H1 (cell line): ENCODE measurements around the gene FGF12. TPM values are rescaled to one million over a fixed set of nuclear protein-coding genes. Genes with fewer than 3 reads are reported as not detected.

Experiments
- CTCF ChIA-PET: fragments of 300-600 bp; sonication (Branson Sonifier 250); formaldehyde crosslinking; loops from one replicate; lab custom pipeline; 2021; ENCODE audit not compliant: partially characterized antibody; lab: Charles Lee
- POLR2A ChIA-PET: fragments of 300-600 bp; sonication (Branson Sonifier 250); formaldehyde crosslinking; loops from one replicate; lab custom pipeline; 2021; ENCODE audit warnings: inconsistent platforms; ENCODE audit not compliant: partially characterized antibody; lab: Charles Lee
- DNase-seq, 2 experiments: peaks; one replicate each; pipeline versions ENCODE4 v3.0.0 to v3.0.0-alpha.2; 2010 to 2022; ENCODE audit warnings: low spot score in 2 of 2, low read depth in 1 of 2, mixed read lengths in 1 of 2
- FAIRE-seq: peaks from 2 replicates; lab custom pipeline; 2011; peaks lifted over from hg19 to GRCh38; lab: Jason Lieb, UNC
- H2AFZ ChIP-seq: 2 replicates; pipeline ENCODE4 v1.8.1; 2012; ENCODE audit warnings: low read length, inconsistent platforms
- H2AK5ac ChIP-seq: 2 replicates; pipeline ENCODE4 v1.6.1; 2013; ENCODE audit warnings: low read depth, low read length
- H2BK120ac ChIP-seq: replicated peaks from 2 replicates; pipeline ENCODE3; 2013; ENCODE audit warnings: low read depth, low read length, inconsistent platforms
- H2BK12ac ChIP-seq: 2 replicates; pipeline ENCODE4 v1.6.1; 2013; ENCODE audit warnings: low read depth, low read length
- H2BK15ac ChIP-seq: 2 replicates; pipeline ENCODE4 v1.6.1; 2013; ENCODE audit warnings: low read length
- H2BK20ac ChIP-seq: 2 replicates; pipeline ENCODE4 v1.6.1; 2013; ENCODE audit warnings: low read length
- H2BK5ac ChIP-seq: 2 replicates; pipeline ENCODE4 v1.6.1; 2013; ENCODE audit warnings: low read depth, low read length
- H3K14ac ChIP-seq: 2 replicates; pipeline ENCODE4 v1.6.1; 2013; ENCODE audit warnings: inconsistent platforms; ENCODE audit not compliant: insufficient read length
- H3K18ac ChIP-seq: 2 replicates; pipeline ENCODE4 v1.6.1; 2013; ENCODE audit warnings: low read length; ENCODE audit errors: extremely low read depth
- H3K23ac ChIP-seq: 2 replicates; pipeline ENCODE4 v1.6.1; 2013; ENCODE audit warnings: inconsistent platforms; ENCODE audit not compliant: insufficient read length
- H3K23me2 ChIP-seq: 2 replicates; pipeline ENCODE4 v1.6.1; 2013; ENCODE audit warnings: low read depth, low read length
- H3K27ac ChIP-seq: 2 replicates; pipeline ENCODE4 v1.6.1; 2011; ENCODE audit warnings: low read depth, low read length, inconsistent platforms
- H3K27me3 ChIP-seq, 4 experiments: replicated peaks in 1 of 4; 1 replicate in 1 of 4; 2 replicates in 3 of 4; pipeline versions ENCODE4 v1.6.1 to v1.8.1; 2011 to 2013; ENCODE audit warnings: low read length in 3 of 4, mild to moderate bottlenecking in 3 of 4, inconsistent platforms in 2 of 4, mixed read lengths in 2 of 4, moderate library complexity in 1 of 4; ENCODE audit not compliant: control insufficient read depth in 3 of 4, insufficient read depth in 3 of 4; ENCODE audit errors: extremely low read depth in 1 of 4
- H3K36me3 ChIP-seq, 4 experiments: 2 replicates each; pipeline versions ENCODE4 v1.6.1 to v1.8.1; 2011 to 2013; ENCODE audit warnings: mild to moderate bottlenecking in 4 of 4, low read length in 3 of 4, moderate library complexity in 2 of 4, control low read depth in 1 of 4, inconsistent platforms in 1 of 4; ENCODE audit not compliant: insufficient read depth in 4 of 4, control insufficient read depth in 2 of 4
- H3K4ac ChIP-seq: replicated peaks from 2 replicates; pipeline ENCODE3; 2013; ENCODE audit warnings: low read length, low read depth, mixed read lengths, inconsistent platforms; ENCODE audit not compliant: insufficient read length
- H3K4me1 ChIP-seq, 4 experiments: replicated peaks in 1 of 4; 1 replicate in 1 of 4; 2 replicates in 3 of 4; pipeline versions ENCODE4 v1.6.1 to v1.8.1; 2011 to 2013; ENCODE audit warnings: low read length in 3 of 4, inconsistent platforms in 2 of 4, mixed read lengths in 1 of 4; ENCODE audit not compliant: insufficient read depth in 4 of 4, control insufficient read depth in 3 of 4
- H3K4me2 ChIP-seq, 2 experiments: 2 replicates each; pipeline versions ENCODE4 v1.6.1 to v1.8.1; 2011 to 2013; ENCODE audit warnings: low read depth in 2 of 2, low read length in 2 of 2, control low read depth in 1 of 2, inconsistent platforms in 1 of 2, mild to moderate bottlenecking in 1 of 2; ENCODE audit not compliant: insufficient read depth in 1 of 2
- H3K4me3 ChIP-seq, 4 experiments: fragments of 200-600, 300-600 bp in 1 of 4; sonication (generic), shearing (Covaris generic), sonication (Bioruptor Twin) in 1 of 4; 2 replicates each; pipeline versions ENCODE4 v1.5.1 to v1.8.1; 2011 to 2016; ENCODE audit warnings: low read length in 4 of 4, low read depth in 3 of 4, control low read depth in 2 of 4, inconsistent platforms in 2 of 4, mild to moderate bottlenecking in 2 of 4, mixed read lengths in 1 of 4, moderate library complexity in 1 of 4; ENCODE audit not compliant: insufficient read depth in 2 of 4; ENCODE audit errors: extremely low read depth in 1 of 4
- H3K56ac ChIP-seq: replicated peaks from 2 replicates; pipeline ENCODE3; 2013; ENCODE audit warnings: low read depth, mild to moderate bottlenecking, mixed read lengths, low read length, inconsistent platforms; ENCODE audit not compliant: insufficient read length
- H3K79me1 ChIP-seq: 2 replicates; pipeline ENCODE4 v1.6.1; 2013; ENCODE audit warnings: low read depth, low read length, control low read depth
- H3K79me2 ChIP-seq, 2 experiments: 2 replicates each; pipeline versions ENCODE4 v1.6.1 to v1.8.1; 2012 to 2013; ENCODE audit warnings: low read length in 2 of 2, mild to moderate bottlenecking in 2 of 2, inconsistent platforms in 1 of 2; ENCODE audit not compliant: insufficient read depth in 2 of 2, control insufficient read depth in 1 of 2
- H3K9ac ChIP-seq, 4 experiments: replicated peaks in 1 of 4; 1 replicate in 1 of 4; 2 replicates in 3 of 4; pipeline versions ENCODE4 v1.6.1 to v1.8.1; 2011 to 2013; ENCODE audit warnings: low read depth in 3 of 4, low read length in 3 of 4, control low read depth in 2 of 4, mild to moderate bottlenecking in 2 of 4, moderate library complexity in 2 of 4, inconsistent platforms in 1 of 4; ENCODE audit errors: extremely low read depth in 1 of 4
- H3K9me3 ChIP-seq, 2 experiments: 2 replicates each; pipeline versions ENCODE4 v1.6.1 to v1.8.1; 2012 to 2013; ENCODE audit warnings: mild to moderate bottlenecking in 2 of 2, moderate library complexity in 2 of 2, control low read depth in 1 of 2, inconsistent platforms in 1 of 2, low read depth in 1 of 2, low read length in 1 of 2, mixed read lengths in 1 of 2; ENCODE audit not compliant: insufficient read depth in 2 of 2
- H4K20me1 ChIP-seq, 2 experiments: replicated peaks in 1 of 2; 2 replicates each; pipeline versions ENCODE3 to v1.8.1; 2011 to 2013; ENCODE audit warnings: inconsistent platforms in 2 of 2, low read length in 2 of 2, mild to moderate bottlenecking in 1 of 2; ENCODE audit not compliant: insufficient read depth in 2 of 2, control insufficient read depth in 1 of 2
- H4K5ac ChIP-seq: 2 replicates; pipeline ENCODE4 v1.6.1; 2013; ENCODE audit warnings: low read length, low read depth, mixed read lengths, inconsistent platforms; ENCODE audit not compliant: insufficient read length
- H4K8ac ChIP-seq: 2 replicates; pipeline ENCODE4 v1.8.0; 2013; ENCODE audit warnings: mild to moderate bottlenecking, moderate library complexity, low read length, inconsistent platforms; ENCODE audit not compliant: insufficient read depth; ENCODE audit errors: extremely low read depth
- H4K91ac ChIP-seq: replicated peaks from 2 replicates; pipeline ENCODE3; 2013; ENCODE audit warnings: low read length, mixed read lengths, inconsistent platforms; ENCODE audit not compliant: insufficient read length
- ATF2 ChIP-seq: IDR thresholded peaks from 2 replicates; pipeline ENCODE4 v1.6.1; 2012; ENCODE audit warnings: low read length, inconsistent platforms
- BCL11A ChIP-seq, 2 experiments: IDR thresholded peaks; one replicate each; pipeline ENCODE4 v1.6.1; 2011; ENCODE audit warnings: low read depth in 2 of 2, low read length in 2 of 2, mild to moderate bottlenecking in 2 of 2
- CHD1 ChIP-seq: IDR thresholded peaks from 2 replicates; pipeline ENCODE4 v1.6.1; 2012; ENCODE audit warnings: low read depth, low read length, improper control_type of control experiment
- CTBP2 ChIP-seq: IDR thresholded peaks from 2 replicates; pipeline ENCODE4 v1.7.0; 2011; ENCODE audit warnings: borderline replicate concordance, mild to moderate bottlenecking, moderate library complexity, mixed read lengths, low read length; ENCODE audit not compliant: insufficient read depth, insufficient read length
- FOSL1 ChIP-seq: IDR thresholded peaks from 2 replicates; pipeline ENCODE4 v1.6.1; 2011; ENCODE audit warnings: mild to moderate bottlenecking, low read depth, low read length, moderate library complexity; ENCODE audit not compliant: insufficient read depth
- GTF2F1 ChIP-seq: IDR thresholded peaks from 2 replicates; pipeline ENCODE4 v1.6.1; 2012; ENCODE audit warnings: low read depth, low read length, improper control_type of control experiment, borderline replicate concordance
- NANOG ChIP-seq: IDR thresholded peaks from 2 replicates; pipeline ENCODE4 v1.6.1; 2011; ENCODE audit warnings: low read length, low read depth, mild to moderate bottlenecking, inconsistent platforms; ENCODE audit not compliant: insufficient read depth, poor library complexity, severe bottlenecking
- POLR2A ChIP-seq, 2 experiments: IDR thresholded peaks; 1 replicate in 1 of 2; 2 replicates in 1 of 2; pipeline ENCODE4 v1.6.1; 2011; ENCODE audit warnings: low read depth in 2 of 2, low read length in 2 of 2, mild to moderate bottlenecking in 2 of 2; ENCODE audit errors: control extremely low read depth in 1 of 2
- RNF2 ChIP-seq: fragments of 200-900, 300-1000 bp; sonication (generic); IDR thresholded peaks from 2 replicates; pipeline ENCODE4 v1.7.1; 2016; ENCODE audit warnings: borderline replicate concordance, low read depth, mild to moderate bottlenecking, antibody characterized with exemption, low read length; ENCODE audit not compliant: poor library complexity, severe bottlenecking; ENCODE audit errors: missing control alignments
- RXRA ChIP-seq: IDR thresholded peaks from 2 replicates; pipeline ENCODE4 v1.6.1; 2011; ENCODE audit warnings: low read depth, mild to moderate bottlenecking, low read length, moderate library complexity; ENCODE audit not compliant: insufficient read depth
- SAP30 ChIP-seq: fragments of 300-600 bp; sonication (generic); IDR thresholded peaks from 2 replicates; pipeline ENCODE4 v1.7.1; 2012; ENCODE audit warnings: low read length, moderate library complexity, mild to moderate bottlenecking, inconsistent platforms; ENCODE audit not compliant: insufficient read depth, insufficient replicate concordance
- SP4 ChIP-seq: IDR thresholded peaks from 2 replicates; pipeline ENCODE4 v1.6.1; 2012; ENCODE audit warnings: low read length, inconsistent platforms
- WGBS, 2 experiments: shearing (Covaris generic) in 1 of 2; methylation state at CpG; one replicate each; pipeline versions ENCODE4 v1.1.6 to v1.1.7; 2013 to 2015; ENCODE audit warnings: low lambda C conversion rate in 2 of 2, mixed read lengths in 2 of 2, inconsistent platforms in 1 of 2, low coverage in 1 of 2, missing lambda C conversion rate in 1 of 2; ENCODE audit not compliant: insufficient replicate concordance in 2 of 2, insufficient coverage in 1 of 2, insufficient read length in 1 of 2; ENCODE audit errors: extremely low coverage in 1 of 2, missing lambda C conversion rate in 1 of 2; 5-methylcytosine and 5-hydroxymethylcytosine counted together
- polyA plus RNA-seq, 7 experiments: library from polyadenylated mRNA; depleted of rRNA in 3 of 7; stranded (reverse) in 5 of 7; unstranded in 2 of 7; fragments of >200 nt in 5 of 7; fragments of 200-250 nt in 2 of 7; gene quantifications; 1 replicate in 5 of 7; 2 replicates in 1 of 7; 4 replicates in 1 of 7; pipeline versions ENCODE4 v1.2.1 to v1.2.3, GENCODE V29; 2011 to 2013; ENCODE audit warnings: missing spikeins in 2 of 7, mixed read lengths in 2 of 7
- total RNA-seq: library from RNA; stranded (reverse); fragmentation: NEBNext Ultra II Directional; extraction: Animal tissue kit (Norgen Biotek cat#: 25700); gene quantifications from 2 replicates; pipeline ENCODE4 v1.2.1, GENCODE V29; 2021

FGF12 gene
- total and polyA plus RNA-seq, 2 of the 8 experiments (the other 6 are each of a cell fraction or from before 2014, with no cell fraction given), result 4.1 to 16.6 TPM

- no peak overlapping the region for H3K9ac ChIP-seq
- H4K8ac ChIP-seq, result no peak overlapping the region
- H3K56ac ChIP-seq, result no peak overlapping the region
- no peak overlapping the region for H3K4ac ChIP-seq
- DNase-seq, result no peak
- no peaks in the 10 kb centered on the region for H3K79me1 ChIP-seq
- H4K91ac ChIP-seq, result no peak overlapping the region
- no peak overlapping the region for H2BK20ac ChIP-seq
- no peak overlapping the region for H2BK12ac ChIP-seq
- no peak overlapping the region for H2AK5ac ChIP-seq
- H3K79me2 ChIP-seq, result no peaks in the 10 kb centered on the region
- no peaks in the 10 kb centered on the region for H3K4me1 ChIP-seq
- no peak overlapping the region for H3K4me3 ChIP-seq
- no peaks in the 10 kb centered on the region for H3K27me3 ChIP-seq
- no peaks in the 10 kb centered on the region for H3K9me3 ChIP-seq
- FAIRE-seq, result no peak
- no peak overlapping the region for H3K14ac ChIP-seq
- POLR2A ChIA-PET, result no interaction called here
- H3K23me2 ChIP-seq, result no peaks in the 10 kb centered on the region
- H2AFZ ChIP-seq, result no peak overlapping the region
- no peak overlapping the region for H3K23ac ChIP-seq
- H4K5ac ChIP-seq, result no peak overlapping the region
- H2BK15ac ChIP-seq, result no peak overlapping the region
- H2BK120ac ChIP-seq, result no peak overlapping the region
- H2BK5ac ChIP-seq, result no peak overlapping the region
- H3K18ac ChIP-seq, result no peak overlapping the region
- H3K27ac ChIP-seq, result no peak overlapping the region
- H3K36me3 ChIP-seq, result no peaks in the 10 kb centered on the region
- WGBS, 2 experiments, result 89% methylated on average over 5 of the region's 5 CpGs; no CpG with 5 or more reads in 1 of the 2 experiments
- CTCF ChIA-PET, result interaction anchor here (1.2 to 3.8 kb wide), 5 partner anchors 10 to 246 kb away, joined by 3 to 29 read pairs (median 12); no protein-coding TSS in a partner anchor
- no peak overlapping the region for H3K4me2 ChIP-seq
- no peaks in the 10 kb centered on the region for H4K20me1 ChIP-seq
- no peak for TF ChIP-seq SP4
- TF ChIP-seq RXRA, result no peak
- no peak for TF ChIP-seq RNF2
- TF ChIP-seq FOSL1, result no peak
- TF ChIP-seq CTBP2, result no peak
- TF ChIP-seq ATF2, result no peak
- no peak for TF ChIP-seq CHD1
- no peak for TF ChIP-seq POLR2A (IDR thresholded peaks at IDR 0.05; ENCODE audit: control extremely low read depth in 1 of 2, low read depth in 2 of 2, low read length in 2 of 2)
- TF ChIP-seq SAP30, result no peak
- no peak for TF ChIP-seq BCL11A (IDR thresholded peaks at IDR 0.05; ENCODE audit: low read depth in 2 of 2, low read length in 2 of 2)
- TF ChIP-seq NANOG, result no peak
- TF ChIP-seq GTF2F1, result no peak
These were observed 293.6 kb downstream of the FGF12 start for GRCh38 chr3:192433704-192434103.
